H1 (cell line): ENCODE measurements around the gene CDK15.

Experiments
- BRCA1 ChIP-seq: IDR thresholded peaks from 2 replicates; pipeline ENCODE4 v1.6.1; 2012; ENCODE audit warnings: low read depth, low read length, improper control_type of control experiment
- CHD1 ChIP-seq: IDR thresholded peaks from 2 replicates; pipeline ENCODE4 v1.6.1; 2012; ENCODE audit warnings: low read depth, low read length, improper control_type of control experiment
- KDM1A ChIP-seq: fragments of 200-600, 300-600 bp; sonication (generic); IDR thresholded peaks from 2 replicates; pipeline ENCODE4 v1.7.1; 2016; ENCODE audit warnings: mild to moderate bottlenecking, low read length, borderline replicate concordance
- KDM4A ChIP-seq: IDR thresholded peaks from one replicate; pipeline ENCODE4 v1.7.1; 2012; ENCODE audit warnings: low read depth, mild to moderate bottlenecking, moderate library complexity, low read length, inconsistent platforms; ENCODE audit not compliant: severe bottlenecking
- POLR2AphosphoS5 ChIP-seq: IDR thresholded peaks from 2 replicates; pipeline ENCODE4 v1.6.1; 2011; ENCODE audit warnings: low read depth, low read length
- RFX5 ChIP-seq: IDR thresholded peaks from 2 replicates; pipeline ENCODE4 v1.6.1; 2011; ENCODE audit warnings: low read depth, low read length, improper control_type of control experiment, borderline replicate concordance
- TF ChIP-seq, protein P1 (sequence below), 3 experiments: IDR thresholded peaks; 1 replicate in 2 of 3; 2 replicates in 1 of 3; pipeline versions ENCODE4 v1.5.1 to v1.6.1; 2011; ENCODE audit warnings: low read length in 3 of 3, mild to moderate bottlenecking in 3 of 3, inconsistent platforms in 2 of 3, low read depth in 1 of 3, moderate library complexity in 1 of 3; ENCODE audit not compliant: insufficient read depth in 1 of 3; ENCODE audit errors: control extremely low read depth in 1 of 3

DNA sequence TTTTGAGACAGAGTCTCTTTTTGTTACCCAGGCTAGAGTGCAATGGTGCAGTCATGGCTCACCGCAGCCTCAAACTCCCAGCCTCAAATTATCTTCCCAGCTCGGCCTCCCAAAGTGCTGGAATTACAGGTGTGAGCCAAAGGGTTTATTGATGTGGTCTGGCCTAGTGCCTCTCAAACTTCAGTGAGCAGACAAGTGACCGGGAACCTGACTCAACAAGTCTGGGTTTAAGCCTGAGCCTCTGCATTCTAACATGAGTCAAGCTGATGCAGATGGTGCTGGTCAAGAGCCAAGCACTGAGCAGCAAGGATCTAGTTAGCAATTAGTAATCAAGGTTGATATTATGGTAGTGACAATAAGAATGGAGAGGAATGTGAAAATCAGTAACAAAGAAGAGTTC, 21.3 kb downstream of the CDK15 start:
- no peak for TF ChIP-seq POLR2AphosphoS5
- TF ChIP-seq RFX5, result no peak
- no peak for TF ChIP-seq KDM1A
- TF ChIP-seq, protein P1, sequence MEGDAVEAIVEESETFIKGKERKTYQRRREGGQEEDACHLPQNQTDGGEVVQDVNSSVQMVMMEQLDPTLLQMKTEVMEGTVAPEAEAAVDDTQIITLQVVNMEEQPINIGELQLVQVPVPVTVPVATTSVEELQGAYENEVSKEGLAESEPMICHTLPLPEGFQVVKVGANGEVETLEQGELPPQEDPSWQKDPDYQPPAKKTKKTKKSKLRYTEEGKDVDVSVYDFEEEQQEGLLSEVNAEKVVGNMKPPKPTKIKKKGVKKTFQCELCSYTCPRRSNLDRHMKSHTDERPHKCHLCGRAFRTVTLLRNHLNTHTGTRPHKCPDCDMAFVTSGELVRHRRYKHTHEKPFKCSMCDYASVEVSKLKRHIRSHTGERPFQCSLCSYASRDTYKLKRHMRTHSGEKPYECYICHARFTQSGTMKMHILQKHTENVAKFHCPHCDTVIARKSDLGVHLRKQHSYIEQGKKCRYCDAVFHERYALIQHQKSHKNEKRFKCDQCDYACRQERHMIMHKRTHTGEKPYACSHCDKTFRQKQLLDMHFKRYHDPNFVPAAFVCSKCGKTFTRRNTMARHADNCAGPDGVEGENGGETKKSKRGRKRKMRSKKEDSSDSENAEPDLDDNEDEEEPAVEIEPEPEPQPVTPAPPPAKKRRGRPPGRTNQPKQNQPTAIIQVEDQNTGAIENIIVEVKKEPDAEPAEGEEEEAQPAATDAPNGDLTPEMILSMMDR (IDR thresholded peaks at IDR 0.05; ENCODE audit: control extremely low read depth in 1 of 3, insufficient read depth in 1 of 3, low read depth in 1 of 3, low read length in 3 of 3), result no peak
- no peak for TF ChIP-seq KDM4A
- TF ChIP-seq CHD1, result no peak
- no peak for TF ChIP-seq BRCA1
